Bronchial epithelial cell (primary cell): Measurements from ENCODE around the gene MS4A2. TPM values are rescaled to one million over a fixed set of nuclear protein-coding genes. Genes with fewer than 3 reads are reported as not detected.

Experiments
- DNase-seq: peaks from one replicate; pipeline ENCODE4 v3.0.0-alpha.2; 2010; ENCODE audit warnings: low read depth
- FAIRE-seq: peaks from 2 replicates; lab custom pipeline; 2011; peaks lifted over from hg19 to GRCh38; lab: Jason Lieb, UNC
- H3K27me3 ChIP-seq: 2 replicates; pipeline ENCODE4 v1.5.1; 2011; ENCODE audit warnings: low read length; ENCODE audit not compliant: control insufficient read depth, insufficient read depth
- H3K36me3 ChIP-seq: 2 replicates; pipeline ENCODE4 v1.5.1; 2011; ENCODE audit warnings: low read length; ENCODE audit not compliant: control insufficient read depth, insufficient read depth
- H3K4me3 ChIP-seq: 2 replicates; pipeline ENCODE4 v1.5.1; 2011; ENCODE audit warnings: mild to moderate bottlenecking, low read depth, low read length, control low read depth
- total RNA-seq: library from RNA; depleted of rRNA; stranded (reverse); fragments of >200 nt; gene quantifications from 2 replicates; pipeline ENCODE4 v1.2.1, GENCODE V29; 2014
- TF ChIP-seq, protein P1 (sequence below): IDR thresholded peaks from 2 replicates; pipeline ENCODE4 v1.5.1; 2011; ENCODE audit warnings: mild to moderate bottlenecking, moderate library complexity, low read length, control low read depth, inconsistent platforms; ENCODE audit not compliant: insufficient read depth, severe bottlenecking

The MS4A2 gene
- total RNA-seq, 1 donor from 2014 or later = not detected

DNA sequence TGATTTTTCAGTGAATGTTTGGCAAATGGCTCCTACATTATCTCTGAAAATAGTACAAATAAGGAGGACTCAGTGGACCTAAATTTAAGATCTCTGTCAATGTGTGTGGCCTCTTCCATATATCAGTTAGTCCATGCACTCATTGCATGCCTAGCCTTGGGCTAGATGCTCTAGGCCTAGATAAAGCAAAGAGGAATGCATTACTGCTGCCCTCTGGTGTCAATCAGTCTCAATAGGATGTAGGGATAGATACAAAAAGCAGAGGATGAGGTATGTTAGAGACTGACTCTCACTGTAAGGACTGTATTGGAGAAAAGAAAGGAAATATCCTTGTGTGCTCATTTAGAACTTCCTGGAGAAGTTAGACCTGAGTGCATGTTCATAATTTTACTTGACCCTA, 42.0 kb downstream of the MS4A2 start:
- Histone ChIP-seq H3K4me3 (no peak overlapping the region), H3K36me3 (no peaks in the 10 kb centered on the region), H3K27me3 (no peaks in the 10 kb centered on the region)
- peak; percentile 64 for DNase-seq
- no peak for FAIRE-seq
- TF ChIP-seq, protein P1, sequence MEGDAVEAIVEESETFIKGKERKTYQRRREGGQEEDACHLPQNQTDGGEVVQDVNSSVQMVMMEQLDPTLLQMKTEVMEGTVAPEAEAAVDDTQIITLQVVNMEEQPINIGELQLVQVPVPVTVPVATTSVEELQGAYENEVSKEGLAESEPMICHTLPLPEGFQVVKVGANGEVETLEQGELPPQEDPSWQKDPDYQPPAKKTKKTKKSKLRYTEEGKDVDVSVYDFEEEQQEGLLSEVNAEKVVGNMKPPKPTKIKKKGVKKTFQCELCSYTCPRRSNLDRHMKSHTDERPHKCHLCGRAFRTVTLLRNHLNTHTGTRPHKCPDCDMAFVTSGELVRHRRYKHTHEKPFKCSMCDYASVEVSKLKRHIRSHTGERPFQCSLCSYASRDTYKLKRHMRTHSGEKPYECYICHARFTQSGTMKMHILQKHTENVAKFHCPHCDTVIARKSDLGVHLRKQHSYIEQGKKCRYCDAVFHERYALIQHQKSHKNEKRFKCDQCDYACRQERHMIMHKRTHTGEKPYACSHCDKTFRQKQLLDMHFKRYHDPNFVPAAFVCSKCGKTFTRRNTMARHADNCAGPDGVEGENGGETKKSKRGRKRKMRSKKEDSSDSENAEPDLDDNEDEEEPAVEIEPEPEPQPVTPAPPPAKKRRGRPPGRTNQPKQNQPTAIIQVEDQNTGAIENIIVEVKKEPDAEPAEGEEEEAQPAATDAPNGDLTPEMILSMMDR = peak; percentile 49

DNA sequence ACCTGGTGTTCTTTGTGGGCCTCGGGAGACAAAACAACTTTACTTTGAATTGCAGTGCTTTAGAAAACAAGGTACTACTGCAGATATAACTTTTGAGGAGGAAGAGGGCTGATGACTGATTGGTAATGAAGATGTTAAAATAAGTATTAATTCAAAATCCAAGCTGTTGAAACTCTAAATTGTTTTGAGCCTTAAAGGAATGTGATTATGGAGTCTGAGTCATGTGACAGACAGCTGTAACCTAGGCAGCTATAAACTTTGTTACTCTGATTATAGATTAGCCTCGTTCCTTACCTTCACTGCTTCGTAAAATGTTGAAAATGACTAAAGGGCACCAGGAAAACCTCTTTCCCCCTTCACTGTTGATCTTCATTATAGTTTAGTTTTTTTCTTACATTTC, 43.4 kb downstream of the MS4A2 start:
- Histone ChIP-seq H3K27me3 (no peaks in the 10 kb centered on the region), H3K36me3 (no peaks in the 10 kb centered on the region), H3K4me3 (no peak overlapping the region)
- FAIRE-seq (no peak), DNase-seq (no peak)
- TF ChIP-seq, protein P1 = no peak

DNA sequence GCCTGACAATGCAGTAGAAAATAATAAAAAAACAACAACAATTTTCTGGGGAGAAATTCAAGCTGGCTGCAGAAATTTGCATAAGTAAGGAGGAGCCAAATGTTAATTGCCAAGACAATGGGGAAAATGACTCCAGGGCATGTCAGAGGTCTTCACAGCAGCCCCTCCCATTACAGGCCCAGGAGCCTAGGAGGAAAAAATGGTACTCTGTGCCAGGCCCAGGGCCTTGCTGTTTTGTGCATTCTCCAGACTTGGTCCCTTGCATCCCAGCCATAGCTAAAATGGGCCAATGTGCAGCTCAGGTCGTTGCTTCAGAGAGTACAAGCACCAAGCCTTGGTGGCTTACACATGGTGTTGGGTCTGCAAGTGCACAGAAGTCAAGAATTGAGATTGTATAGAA, 45.5 kb downstream of the MS4A2 start:
- TF ChIP-seq, protein P1 = no peak
- FAIRE-seq = no peak
- Histone ChIP-seq H3K27me3 (no peaks in the 10 kb centered on the region), H3K4me3 (no peak overlapping the region), H3K36me3 (no peaks in the 10 kb centered on the region)
- DNase-seq = no peak

DNA sequence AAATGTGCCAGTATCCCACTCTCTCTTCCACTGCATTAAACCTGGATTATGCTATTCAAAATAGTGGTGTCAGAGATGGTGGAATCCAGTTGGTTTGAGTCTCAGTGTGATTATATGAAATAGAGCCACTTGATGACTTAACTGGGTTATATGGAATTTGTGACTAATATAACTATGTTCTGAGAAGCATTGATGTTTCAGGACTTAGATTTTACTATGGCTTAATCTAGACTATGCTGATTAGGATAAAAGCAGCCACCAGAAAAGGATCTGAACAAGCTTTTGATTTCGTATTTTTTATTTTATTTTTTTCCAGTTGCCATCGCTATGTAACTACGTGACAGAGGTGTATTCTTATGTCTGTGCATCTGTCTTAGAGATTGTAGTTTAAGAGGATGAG, 55.3 kb downstream of the MS4A2 start:
- FAIRE-seq (no peak), DNase-seq (no peak)
- Histone ChIP-seq H3K4me3 (no peak overlapping the region), H3K27me3 (no peaks in the 10 kb centered on the region), H3K36me3 (no peaks in the 10 kb centered on the region)
- TF ChIP-seq, protein P1 = no peak

DNA sequence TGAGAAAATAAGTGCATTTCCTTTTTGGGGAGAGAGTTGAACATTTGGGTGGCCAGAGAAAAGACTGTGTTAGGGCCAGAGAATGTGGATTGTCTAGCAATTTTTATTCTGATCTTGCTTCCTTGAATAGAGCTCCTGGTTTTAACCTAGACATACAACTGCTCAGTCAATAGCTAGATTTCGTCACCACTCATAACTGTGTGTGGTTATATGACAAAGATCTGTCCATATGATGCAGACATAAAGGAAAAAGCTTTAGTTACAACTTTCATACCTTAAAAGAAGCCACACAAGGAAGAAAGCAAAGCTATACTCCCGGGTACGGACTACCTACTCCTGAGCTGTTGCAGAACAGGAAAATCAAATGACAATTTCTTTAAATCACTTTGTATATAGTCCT, 57.2 kb downstream of the MS4A2 start:
- no peak for FAIRE-seq
- DNase-seq = no peak
- no peaks in the 10 kb centered on the region for H3K27me3 ChIP-seq
- no peak overlapping the region for H3K4me3 ChIP-seq
- TF ChIP-seq, protein P1 = no peak
- no peaks in the 10 kb centered on the region for H3K36me3 ChIP-seq

Other genes with a start within 250 kb of the MS4A2 start
- gene CBLIF, start 243.2 kb upstream of the MS4A2 start, total RNA-seq = not detected in 2 replicates
- 4.2 and 27.4 TPM in 2 replicates for gene TCN1, start 222.2 kb upstream of the MS4A2 start, total RNA-seq
- gene OOSP3, start 209.9 kb upstream of the MS4A2 start, total RNA-seq = not detected in 2 replicates
- gene OOSP1, start 150.2 kb upstream of the MS4A2 start, total RNA-seq = not detected in 2 replicates
- gene OOSP4A, start 124.6 kb upstream of the MS4A2 start, total RNA-seq = not detected in 2 replicates
- not detected in 2 replicates for gene OOSP4B, start 71.5 kb upstream of the MS4A2 start, total RNA-seq
- gene OOSP2, start 48.3 kb upstream of the MS4A2 start, total RNA-seq = not detected in 2 replicates
- not detected in 2 replicates for gene MS4A3, start 32.0 kb upstream of the MS4A2 start, total RNA-seq
- not detected in 2 replicates for gene MS4A6A, start 94.4 kb downstream of the MS4A2 start, total RNA-seq
- gene MS4A4E, start 154.5 kb downstream of the MS4A2 start, total RNA-seq = not detected in 2 replicates
- not detected in 2 replicates for gene MS4A4A, start 192.0 kb downstream of the MS4A2 start, total RNA-seq
- not detected in 2 replicates for gene MS4A6E, start 238.6 kb downstream of the MS4A2 start, total RNA-seq